Measurements from ENCODE around the gene GRAMD4. TPM values are rescaled to one million over a fixed set of nuclear protein-coding genes. Genes with fewer than 3 reads are reported as not detected.

The GRAMD4 gene
- total RNA-seq, 1 experiment from 2014 or later: 18.4 TPM

DNA sequence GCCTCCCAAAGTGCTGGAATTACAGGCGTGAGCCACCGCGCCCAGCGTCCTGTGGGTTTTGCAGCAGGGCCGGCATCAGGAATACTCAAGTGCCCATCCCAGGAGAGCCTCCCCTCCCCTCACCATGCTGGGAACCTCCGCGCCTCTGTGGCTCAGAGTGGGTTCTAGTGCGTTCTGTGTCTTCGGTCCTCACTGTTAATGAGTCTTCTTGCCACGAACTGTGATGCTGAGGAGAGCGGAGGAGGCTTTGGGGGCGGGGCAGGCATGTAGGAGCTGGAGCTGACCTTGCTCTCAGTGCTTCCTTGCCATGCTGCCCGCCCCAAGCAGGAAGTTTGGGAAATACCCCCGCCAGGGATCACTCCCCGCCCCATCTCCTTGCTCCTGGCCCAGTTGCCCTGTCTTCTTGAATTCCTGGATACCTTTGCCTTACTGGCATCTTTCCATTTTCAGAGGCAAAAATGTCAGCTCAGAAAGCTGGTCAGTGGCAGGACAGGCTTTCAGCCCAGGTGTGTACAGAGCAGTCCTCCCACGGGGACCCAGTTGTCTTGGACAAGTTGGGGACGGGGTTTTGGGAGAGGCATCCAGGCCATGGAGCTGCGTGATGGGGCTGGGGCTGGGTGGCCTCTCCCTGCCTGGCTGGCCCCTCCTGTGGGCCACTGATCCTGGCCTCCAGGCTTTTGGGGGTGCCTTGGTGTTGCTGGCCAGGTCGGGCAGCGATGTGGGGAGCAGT lies 5.1 kb downstream of the GRAMD4 start:
- no peaks in the 10 kb centered on the region for H3K27me3 ChIP-seq (replicated peaks; ENCODE audit: insufficient read depth, low read depth, low read length, poor library complexity)
- H3K27ac ChIP-seq (ENCODE audit: low read depth, low read length, poor library complexity, severe bottlenecking): no peak overlapping the region
- intact Hi-C loops (cut with micrococcal nuclease; ENCODE audit: unreplicated experiment): no loop called here
- no peak overlapping the region for H3K4me3 ChIP-seq (ENCODE audit: low read depth, low read length, poor library complexity, severe bottlenecking)
- no peaks in the 10 kb centered on the region for H3K36me3 ChIP-seq (ENCODE audit: insufficient read depth, low read length, poor library complexity, severe bottlenecking)
- ChIA-PET POLR2A (ENCODE audit: low non-redundant PET) (interaction anchor here (0.6 kb wide), 1 partner anchor 15 kb away, joined by 11 read pairs; no protein-coding TSS in a partner anchor), CTCF (no interaction called here)
- no TSS peak for BruUV-seq (replicated peaks)
- no peak for DNase-seq (ENCODE audit: low spot score)
- TF ChIP-seq, protein P1, sequence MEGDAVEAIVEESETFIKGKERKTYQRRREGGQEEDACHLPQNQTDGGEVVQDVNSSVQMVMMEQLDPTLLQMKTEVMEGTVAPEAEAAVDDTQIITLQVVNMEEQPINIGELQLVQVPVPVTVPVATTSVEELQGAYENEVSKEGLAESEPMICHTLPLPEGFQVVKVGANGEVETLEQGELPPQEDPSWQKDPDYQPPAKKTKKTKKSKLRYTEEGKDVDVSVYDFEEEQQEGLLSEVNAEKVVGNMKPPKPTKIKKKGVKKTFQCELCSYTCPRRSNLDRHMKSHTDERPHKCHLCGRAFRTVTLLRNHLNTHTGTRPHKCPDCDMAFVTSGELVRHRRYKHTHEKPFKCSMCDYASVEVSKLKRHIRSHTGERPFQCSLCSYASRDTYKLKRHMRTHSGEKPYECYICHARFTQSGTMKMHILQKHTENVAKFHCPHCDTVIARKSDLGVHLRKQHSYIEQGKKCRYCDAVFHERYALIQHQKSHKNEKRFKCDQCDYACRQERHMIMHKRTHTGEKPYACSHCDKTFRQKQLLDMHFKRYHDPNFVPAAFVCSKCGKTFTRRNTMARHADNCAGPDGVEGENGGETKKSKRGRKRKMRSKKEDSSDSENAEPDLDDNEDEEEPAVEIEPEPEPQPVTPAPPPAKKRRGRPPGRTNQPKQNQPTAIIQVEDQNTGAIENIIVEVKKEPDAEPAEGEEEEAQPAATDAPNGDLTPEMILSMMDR (conservative IDR thresholded peaks at IDR 0.05; ENCODE audit: low read depth, low read length): no peak
- no peak for TF ChIP-seq EZH2 (IDR thresholded peaks at IDR 0.05; ENCODE audit: borderline replicate concordance, low read depth, low read length, poor library complexity, severe bottlenecking)
- H3K9me3 ChIP-seq (ENCODE audit: low read depth, low read length, poor library complexity, severe bottlenecking): no peaks in the 10 kb centered on the region
- peaks cover under 1% of the 10 kb centered on the region for H3K4me1 ChIP-seq (ENCODE audit: insufficient read depth, low read length, poor library complexity, severe bottlenecking)

DNA sequence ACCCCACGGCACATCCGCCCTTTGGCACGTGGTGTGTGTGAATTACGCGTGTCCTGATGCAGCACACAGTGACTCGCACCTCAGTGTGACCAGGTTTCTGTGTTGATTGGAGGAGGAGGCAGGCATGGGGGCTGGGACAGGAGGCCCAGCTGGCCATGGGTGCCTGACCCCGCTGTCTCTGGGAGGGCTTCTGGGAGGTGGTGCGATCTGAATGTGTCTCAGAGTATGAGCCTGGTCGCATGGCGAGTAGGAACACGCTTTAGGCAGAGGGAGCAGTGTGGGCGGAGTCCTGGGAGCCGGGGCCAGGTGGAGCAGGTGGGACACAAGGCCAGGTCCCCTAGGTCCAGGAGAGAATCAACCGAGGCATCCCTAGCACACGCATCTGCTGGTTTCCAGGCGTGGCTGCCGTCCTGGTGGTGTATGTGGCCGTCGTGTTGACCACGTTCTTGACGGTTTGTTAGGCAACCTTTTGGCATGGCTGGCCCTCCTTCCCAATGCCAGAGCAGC lies 5.7 kb downstream of the GRAMD4 start:
- Histone ChIP-seq H3K36me3 (ENCODE audit: insufficient read depth, low read length, poor library complexity, severe bottlenecking) (no peaks in the 10 kb centered on the region), H3K27ac (ENCODE audit: low read depth, low read length, poor library complexity, severe bottlenecking) (no peak overlapping the region), H3K9me3 (ENCODE audit: low read depth, low read length, poor library complexity, severe bottlenecking) (no peaks in the 10 kb centered on the region), H3K27me3 (replicated peaks; ENCODE audit: insufficient read depth, low read depth, low read length, poor library complexity) (no peaks in the 10 kb centered on the region), H3K4me3 (ENCODE audit: low read depth, low read length, poor library complexity, severe bottlenecking) (no peak overlapping the region), H3K4me1 (ENCODE audit: insufficient read depth, low read length, poor library complexity, severe bottlenecking) (no peaks in the 10 kb centered on the region)
- ChIA-PET CTCF (no interaction called here), POLR2A (ENCODE audit: low non-redundant PET) (no interaction called here)
- TF ChIP-seq, protein P1 (conservative IDR thresholded peaks at IDR 0.05; ENCODE audit: low read depth, low read length): no peak
- no peak for TF ChIP-seq EZH2 (IDR thresholded peaks at IDR 0.05; ENCODE audit: borderline replicate concordance, low read depth, low read length, poor library complexity, severe bottlenecking)
- intact Hi-C loops (cut with micrococcal nuclease; ENCODE audit: unreplicated experiment): no loop called here
- BruUV-seq (replicated peaks): no TSS peak
- no peak for DNase-seq (ENCODE audit: low spot score)

DNA sequence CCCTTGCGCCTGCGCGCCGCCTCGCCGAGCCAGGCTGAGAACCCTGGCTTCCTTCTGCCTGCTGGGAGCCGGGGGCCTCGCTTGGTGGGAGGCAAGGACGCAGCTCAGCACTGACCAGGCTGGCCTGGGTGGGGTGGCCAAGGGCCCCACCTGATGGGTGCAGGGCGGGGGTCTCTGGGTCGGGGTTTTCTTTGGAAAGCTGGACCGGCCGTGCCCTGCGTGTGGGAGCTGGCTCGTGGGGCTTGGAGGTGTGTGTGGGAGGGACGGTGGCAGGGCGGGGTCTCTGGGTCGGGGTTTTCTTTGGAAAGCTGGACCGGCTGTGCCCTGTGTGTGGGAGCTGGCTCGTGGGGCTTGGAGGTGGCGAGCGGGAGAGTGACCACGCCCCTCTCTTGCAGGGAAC lies 6.2 kb downstream of the GRAMD4 start:
- intact Hi-C loops (cut with micrococcal nuclease; ENCODE audit: unreplicated experiment): no loop called here

More for the DNA sequence above, 6.2 kb downstream of the GRAMD4 start:
- Histone ChIP-seq H3K27ac (ENCODE audit: low read depth, low read length, poor library complexity, severe bottlenecking) (no peak overlapping the region), H3K4me3 (ENCODE audit: low read depth, low read length, poor library complexity, severe bottlenecking) (no peak overlapping the region), H3K4me1 (ENCODE audit: insufficient read depth, low read length, poor library complexity, severe bottlenecking) (no peaks in the 10 kb centered on the region), H3K27me3 (replicated peaks; ENCODE audit: insufficient read depth, low read depth, low read length, poor library complexity) (no peaks in the 10 kb centered on the region), H3K9me3 (ENCODE audit: low read depth, low read length, poor library complexity, severe bottlenecking) (no peaks in the 10 kb centered on the region), H3K36me3 (ENCODE audit: insufficient read depth, low read length, poor library complexity, severe bottlenecking) (no peaks in the 10 kb centered on the region)
- ChIA-PET POLR2A (ENCODE audit: low non-redundant PET) (no interaction called here), CTCF (no interaction called here)
- BruUV-seq (replicated peaks): no TSS peak
- no peak for DNase-seq (ENCODE audit: low spot score)
- no peak for TF ChIP-seq EZH2 (IDR thresholded peaks at IDR 0.05; ENCODE audit: borderline replicate concordance, low read depth, low read length, poor library complexity, severe bottlenecking)
- TF ChIP-seq, protein P1 (conservative IDR thresholded peaks at IDR 0.05; ENCODE audit: low read depth, low read length): no peak
